HG03460 (cell line): ENCODE data around the gene CRTC3.
"Not testable (repeated sequence)": the region's sequence is repeated elsewhere in the genome, so short reads cannot be mapped to it uniquely, and the experiment has no call there.

Experiments
- ATAC-seq: cut with Tn5 transposase; IDR thresholded peaks from one replicate; pipeline ENCODE4 v1.9.1; 2021; ENCODE audit not compliant: unreplicated experiment

The CRTC3 gene

GRCh38 chr15:90529371-90530249, at the start of gene CRTC3:
Gene CRTC3 (plus strand): TSS chr15:90529923. CDS start chr15:90530072, 149 bp downstream.
- ATAC-seq = peak; percentile 61

DNA sequence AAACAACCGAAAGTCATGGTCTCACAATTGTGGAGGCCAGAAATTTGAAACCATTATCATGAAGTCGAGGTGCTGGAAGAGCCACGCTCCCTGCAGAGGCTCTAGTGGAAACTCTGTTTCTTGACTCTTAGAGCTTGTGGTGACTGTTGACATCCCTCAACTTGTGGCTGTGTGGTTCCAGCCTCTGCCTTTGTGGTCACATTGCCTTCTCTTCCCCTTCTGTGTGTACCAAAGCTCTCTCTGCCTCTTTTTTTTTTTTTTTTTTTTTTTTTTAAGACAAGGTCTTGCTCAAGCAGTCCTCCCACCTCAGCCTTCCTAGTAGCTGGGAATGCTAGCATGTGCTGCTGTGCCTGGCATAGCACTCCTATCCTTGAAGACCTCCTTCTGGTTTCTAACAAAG, 48.7 kb upstream of the CRTC3 start:
- ATAC-seq = no peak

- ATAC-seq = no peak
These were observed 47.4 kb upstream of the CRTC3 start for GRCh38 chr15:90482124-90483011.

GRCh38 chr15:90483012-90483307, 46.8 kb upstream of the CRTC3 start:
- no peak for ATAC-seq

GRCh38 chr15:90483637-90484036, 46.1 kb upstream of the CRTC3 start:
- no peak for ATAC-seq

GRCh38 chr15:90487186-90487585, 42.5 kb upstream of the CRTC3 start:
- no peak for ATAC-seq

GRCh38 chr15:90489514-90489913, 40.2 kb upstream of the CRTC3 start:
- ATAC-seq = no peak

DNA sequence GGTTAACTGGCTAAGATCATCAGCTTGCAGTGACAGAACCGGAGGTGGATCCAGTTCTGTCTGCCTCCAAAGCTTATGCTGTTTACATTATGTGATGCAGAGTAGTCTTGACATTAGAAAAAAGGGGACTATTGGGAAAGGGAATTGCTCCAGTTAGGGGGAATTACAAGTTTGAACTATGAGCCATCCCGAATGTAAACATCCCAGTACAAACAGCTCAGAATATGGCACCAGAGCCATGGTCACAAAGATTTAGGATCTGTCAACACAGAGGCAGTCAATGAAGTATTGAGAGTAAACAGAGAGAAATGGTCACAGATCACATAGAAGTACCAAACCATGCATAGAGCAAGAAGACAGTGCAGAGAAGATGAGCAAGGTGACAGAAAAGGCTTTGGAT, 39.8 kb upstream of the CRTC3 start:
- no peak for ATAC-seq

DNA sequence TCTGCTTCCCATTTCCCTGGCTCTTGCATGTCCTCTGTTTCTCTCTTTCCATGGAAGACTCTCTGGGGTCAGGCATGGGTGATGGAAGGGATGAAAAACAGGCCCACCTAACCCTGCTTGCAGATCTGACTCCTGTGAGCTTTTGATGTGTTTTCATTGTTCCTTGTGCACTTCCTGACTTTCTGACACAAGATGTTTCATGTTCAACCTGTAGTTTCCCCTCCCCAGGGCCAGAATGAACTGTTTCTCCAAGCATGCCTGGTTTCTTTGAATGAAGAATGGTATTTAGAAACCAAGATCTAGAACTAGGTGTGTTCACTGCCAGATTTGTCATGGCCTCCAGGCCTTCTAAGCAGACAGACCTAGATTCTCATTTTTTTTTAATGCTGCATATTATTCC, 36.1 kb upstream of the CRTC3 start:
- no peak for ATAC-seq

DNA sequence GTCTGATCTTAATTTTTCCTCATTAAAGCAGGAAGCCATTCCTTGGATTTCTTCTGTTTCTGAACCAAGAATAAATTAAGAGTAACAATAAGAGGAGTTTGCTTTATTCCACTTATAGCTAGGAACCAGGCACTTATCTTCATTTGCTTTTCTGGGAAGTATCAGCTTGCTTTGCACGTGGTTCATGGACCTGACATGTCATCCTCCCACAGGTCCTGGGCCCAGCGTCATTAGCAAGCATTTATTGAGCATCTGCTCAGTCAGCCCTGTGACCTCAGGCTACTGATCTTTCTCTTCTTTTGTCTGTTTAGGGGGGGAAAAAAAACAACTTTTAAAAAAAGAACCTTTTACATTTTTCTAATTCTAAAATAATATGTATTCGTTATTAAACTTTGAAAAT, 34.7 kb upstream of the CRTC3 start:
- no peak for ATAC-seq

DNA sequence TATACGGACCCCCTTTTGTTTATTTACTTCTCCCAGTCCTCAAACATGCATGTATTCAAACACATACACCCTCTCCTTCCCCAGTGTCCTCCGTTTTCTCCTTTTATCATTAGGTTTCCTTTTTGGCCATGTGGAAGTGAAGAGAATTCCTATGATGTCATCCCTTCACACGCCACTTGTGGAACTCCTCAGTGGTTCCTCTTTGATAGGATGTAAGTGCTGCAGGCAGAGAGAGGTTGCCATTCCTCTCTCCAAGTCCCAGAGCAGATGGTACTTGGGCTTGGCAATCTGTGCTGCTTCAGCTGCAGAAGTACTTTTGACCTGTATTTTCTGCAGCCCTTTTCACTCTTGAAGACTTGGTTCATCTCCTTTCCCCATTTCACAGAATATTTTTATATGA, 32.9 kb upstream of the CRTC3 start:
- no peak for ATAC-seq

DNA sequence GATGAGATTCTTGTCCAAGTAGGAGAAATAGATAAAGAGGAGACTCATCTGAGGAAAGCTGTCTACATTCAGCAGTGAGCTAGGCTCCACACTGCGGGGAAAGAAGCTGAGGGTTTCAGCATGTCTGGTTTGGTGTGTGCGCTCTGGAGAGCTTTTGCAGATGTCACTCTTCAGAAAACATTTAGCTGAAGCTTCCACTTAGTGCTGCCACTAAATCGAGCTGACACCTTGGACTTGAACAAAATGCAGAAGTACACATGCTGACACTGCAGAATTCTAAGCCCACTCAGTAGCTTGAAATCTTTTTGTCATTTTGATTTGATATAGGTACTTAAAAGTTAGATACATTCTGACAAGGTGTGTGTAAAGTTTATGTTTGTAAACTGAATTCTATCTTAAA, 32.3 kb upstream of the CRTC3 start:
- ATAC-seq = no peak

DNA sequence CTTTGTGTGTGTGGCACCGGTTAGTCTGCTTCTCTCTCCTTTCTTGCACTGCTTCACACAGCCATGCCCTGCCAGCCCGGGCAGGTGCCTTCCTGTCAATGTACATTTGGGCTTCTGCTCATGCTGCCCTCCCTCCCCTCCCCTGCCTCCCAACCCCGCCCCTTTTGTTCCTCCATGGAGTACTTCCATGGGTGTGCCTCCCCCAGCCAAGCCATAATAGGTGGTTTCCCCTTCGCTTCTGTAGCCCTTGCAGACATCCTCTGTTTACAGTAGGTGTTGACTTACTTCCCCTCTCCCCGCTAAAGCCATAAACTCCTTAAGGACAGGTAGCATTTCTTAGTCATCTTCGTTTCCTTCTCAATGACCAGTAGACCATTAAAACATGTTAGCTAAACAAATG, 31.8 kb upstream of the CRTC3 start:
- no peak for ATAC-seq

- ATAC-seq = no peak
These were observed 29.6 kb upstream of the CRTC3 start for GRCh38 chr15:90500171-90500570.

- no peak for ATAC-seq
These were observed 27.8 kb upstream of the CRTC3 start for GRCh38 chr15:90501898-90502297.

- ATAC-seq = not testable (repeated sequence)
These were observed 18.9 kb upstream of the CRTC3 start for GRCh38 chr15:90510781-90511180.

GRCh38 chr15:90511211-90511618, 18.5 kb upstream of the CRTC3 start:
- ATAC-seq = not testable (repeated sequence)

DNA sequence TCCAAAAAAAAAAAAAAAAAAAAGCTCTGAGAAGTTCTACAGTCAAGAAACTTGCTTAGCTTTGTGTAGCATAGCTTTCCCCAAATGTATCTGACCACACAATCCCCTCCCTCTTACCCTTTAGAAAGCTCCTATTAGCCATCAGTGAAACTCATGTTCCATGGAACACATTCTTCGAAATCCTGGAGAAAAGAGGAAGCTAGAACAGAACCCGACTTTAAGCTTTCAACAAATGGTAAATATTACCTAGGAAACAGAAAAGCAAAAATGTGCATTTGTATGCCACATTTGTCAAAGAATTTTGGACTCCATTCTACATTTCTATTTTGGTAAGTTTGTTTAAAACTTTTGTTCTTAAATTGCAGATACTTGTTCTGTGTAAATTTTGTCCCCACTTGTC, 17.4 kb upstream of the CRTC3 start:
- ATAC-seq = no peak

DNA sequence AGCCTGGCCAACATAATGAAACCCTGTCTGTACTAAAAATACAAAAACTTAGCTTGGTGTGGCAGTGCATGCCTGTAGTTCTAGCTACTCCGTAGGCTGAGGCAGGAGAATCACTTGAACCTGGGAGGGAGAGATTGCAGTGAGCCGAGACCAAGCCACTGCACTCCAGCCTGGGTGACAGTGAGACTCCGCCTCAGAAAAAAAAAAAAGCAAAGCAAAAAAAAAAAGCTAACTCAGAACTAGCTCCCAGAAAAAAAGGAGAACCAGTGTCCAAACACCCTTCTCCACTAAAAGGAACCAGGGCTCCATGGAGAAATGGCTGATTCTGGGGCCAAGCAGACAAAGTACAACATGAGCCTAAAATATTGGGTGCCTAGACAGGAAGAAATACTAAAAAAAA, 16.7 kb upstream of the CRTC3 start:
- ATAC-seq = no peak

- no peak for ATAC-seq
These were observed 16.3 kb upstream of the CRTC3 start for GRCh38 chr15:90513448-90513847.

DNA sequence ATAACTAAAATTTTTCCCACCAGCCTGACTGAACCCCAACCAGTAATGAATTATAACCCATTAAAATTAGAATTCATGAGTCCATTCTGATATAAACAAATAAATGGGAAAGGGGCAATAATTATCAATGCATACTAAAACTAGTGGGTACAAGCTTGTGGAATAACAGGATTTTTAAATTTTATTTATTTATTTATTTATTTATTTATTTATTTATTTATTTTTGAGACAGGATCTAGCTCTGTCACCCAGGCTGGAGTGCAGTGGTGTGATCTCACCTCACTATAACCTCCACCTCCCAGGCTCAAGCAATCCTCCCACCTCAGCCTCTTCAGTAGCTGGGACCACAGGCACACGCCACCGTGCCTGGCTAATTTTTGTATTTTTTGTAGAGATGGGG, 15.8 kb upstream of the CRTC3 start:
- ATAC-seq = not testable (repeated sequence)

- no peak for ATAC-seq
These were observed 10.0 kb upstream of the CRTC3 start for GRCh38 chr15:90519688-90520087.
